Esophagus squamous epithelium (tissue), 4 donors: ENCODE data around the gene ANKRD29.

Experiments used
- CTCF ChIP-seq, 6 experiments: fragments of 450-650 bp in 4 of 6; fragments of 200-600 bp in 2 of 6; sonication (generic) in 2 of 6; IDR thresholded peaks; one replicate each; pipeline ENCODE4 v1.5.1; 2016 to 2019; ENCODE audit warnings: antibody characterized with exemption in 6 of 6, mild to moderate bottlenecking in 4 of 6, moderate library complexity in 4 of 6
- POLR2A ChIP-seq, 4 donors: fragments of 450-650 bp; IDR thresholded peaks; one replicate each; pipeline ENCODE4 v1.6.1; 2017; ENCODE audit warnings: antibody characterized with exemption in 4 of 4, mild to moderate bottlenecking in 4 of 4, moderate library complexity in 3 of 4

GRCh38 chr18:23587220-23587642 is 75.5 kb downstream of the ANKRD29 start:
- TF ChIP-seq CTCF (IDR thresholded peaks at IDR 0.05) (no peak), POLR2A (IDR thresholded peaks at IDR 0.05) (no peak)
